Stimulated activated CD8-positive, alpha-beta memory T cell treated with anti-CD3 and anti-CD28 coated beads, Interleukin-7, amount 100 ng/mL, for 24 hours (primary cell): ENCODE results near the gene PTPN2.
"Not testable (repeated sequence)": the region's sequence is repeated elsewhere in the genome, so short reads cannot be mapped to it uniquely, and the experiment has no call there.

Experiments used
- DNase-seq: peaks from one replicate; pipeline ENCODE4 v3.0.0-alpha.2; 2020; ENCODE audit warnings: low read depth

PTPN2 gene

GRCh38 chr18:12891561-12891960 lies 7.5 kb upstream of the PTPN2 start:
- DNase-seq, result no peak

DNA sequence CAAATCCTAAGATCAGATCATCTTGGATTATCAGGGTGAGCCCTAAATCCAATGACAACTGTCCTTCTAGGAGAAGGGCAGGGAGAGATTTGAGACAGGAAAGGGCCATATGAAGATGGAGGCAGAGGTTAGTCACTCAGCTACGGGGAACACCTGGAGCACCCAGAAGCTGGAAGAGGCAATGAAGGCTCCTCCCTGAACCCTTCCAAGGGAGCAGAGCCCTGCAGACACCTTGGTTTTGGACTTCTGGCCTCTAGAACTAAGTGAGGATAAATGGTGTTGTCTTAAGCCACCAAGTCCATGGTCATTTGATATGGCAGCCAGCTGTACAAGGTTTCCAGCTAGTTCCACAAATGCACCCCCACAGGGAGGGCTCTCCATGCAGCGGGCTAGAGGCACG lies 6.9 kb upstream of the PTPN2 start:
- no peak for DNase-seq

GRCh38 chr18:12886498-12887126 lies 2.6 kb upstream of the PTPN2 start:
- DNase-seq, result no peak

- no peak for DNase-seq
These were observed 1.5 kb upstream of the PTPN2 start for GRCh38 chr18:12885500-12885899.

- DNase-seq, result no peak
These were observed 628 bp upstream of the PTPN2 start for GRCh38 chr18:12884406-12885323.

- DNase-seq, result no peak
These were observed 709 bp downstream of the PTPN2 start for GRCh38 chr18:12883372-12883683.

DNA sequence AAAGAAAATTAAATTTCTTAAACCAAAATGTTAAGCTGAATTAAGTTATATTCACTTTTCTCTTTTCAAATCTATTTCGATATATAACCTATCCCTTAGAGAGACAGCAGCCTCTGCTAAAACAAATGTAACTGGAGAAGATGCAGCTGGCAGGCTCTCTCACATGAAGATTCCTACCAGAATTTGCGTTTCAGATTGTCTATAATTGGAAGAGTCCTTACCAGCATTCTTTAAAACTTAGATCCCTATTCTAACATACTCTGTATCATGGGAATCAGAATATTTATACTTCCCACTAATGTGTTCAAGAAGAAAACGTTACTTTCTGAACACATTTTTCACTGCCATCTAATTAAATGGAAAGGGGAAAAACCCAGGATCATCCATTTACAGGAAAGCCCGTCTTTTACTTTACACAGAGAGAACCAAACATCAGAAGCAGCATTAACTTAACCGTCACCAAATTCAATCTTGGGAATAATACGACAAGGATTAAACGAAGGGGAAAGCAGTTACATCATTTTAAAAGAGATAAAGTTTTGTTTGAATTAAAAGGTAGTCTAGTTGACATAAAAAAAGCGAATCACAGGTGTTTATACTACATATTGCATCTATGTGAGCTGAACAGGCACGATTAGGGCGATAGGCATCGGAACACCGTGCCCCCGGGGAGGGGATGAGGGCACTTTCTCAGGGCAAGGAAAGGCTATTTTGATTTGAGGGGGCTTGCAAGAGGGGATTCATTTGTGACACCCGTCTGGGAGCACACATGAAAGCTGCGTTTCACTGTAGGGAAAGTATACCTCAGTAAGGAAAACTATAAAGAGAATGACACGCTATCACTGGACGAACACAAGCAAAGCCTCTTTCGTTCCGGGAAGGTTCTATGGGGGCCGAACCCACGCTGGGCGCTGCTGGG lies 1.3 kb downstream of the PTPN2 start:
- DNase-seq, result no peak

DNA sequence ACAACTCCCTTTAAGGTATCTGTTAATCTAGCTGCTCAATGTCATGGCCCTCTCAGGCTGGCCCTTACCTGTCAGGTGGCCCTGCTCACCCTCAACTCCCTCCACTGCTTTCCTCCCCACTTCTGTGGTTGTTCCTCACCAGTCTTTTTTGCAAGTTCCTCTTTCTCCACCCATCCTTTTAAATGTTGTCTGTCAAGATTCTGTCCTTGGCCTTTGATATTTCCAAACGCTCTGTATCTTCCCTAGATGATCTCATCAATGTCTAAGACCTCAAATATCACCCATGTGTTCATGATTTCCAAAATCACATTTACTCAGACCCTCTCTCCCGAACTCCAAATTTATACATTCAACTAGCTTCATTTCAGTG lies 3.5 kb downstream of the PTPN2 start:
- no peak for DNase-seq

DNA sequence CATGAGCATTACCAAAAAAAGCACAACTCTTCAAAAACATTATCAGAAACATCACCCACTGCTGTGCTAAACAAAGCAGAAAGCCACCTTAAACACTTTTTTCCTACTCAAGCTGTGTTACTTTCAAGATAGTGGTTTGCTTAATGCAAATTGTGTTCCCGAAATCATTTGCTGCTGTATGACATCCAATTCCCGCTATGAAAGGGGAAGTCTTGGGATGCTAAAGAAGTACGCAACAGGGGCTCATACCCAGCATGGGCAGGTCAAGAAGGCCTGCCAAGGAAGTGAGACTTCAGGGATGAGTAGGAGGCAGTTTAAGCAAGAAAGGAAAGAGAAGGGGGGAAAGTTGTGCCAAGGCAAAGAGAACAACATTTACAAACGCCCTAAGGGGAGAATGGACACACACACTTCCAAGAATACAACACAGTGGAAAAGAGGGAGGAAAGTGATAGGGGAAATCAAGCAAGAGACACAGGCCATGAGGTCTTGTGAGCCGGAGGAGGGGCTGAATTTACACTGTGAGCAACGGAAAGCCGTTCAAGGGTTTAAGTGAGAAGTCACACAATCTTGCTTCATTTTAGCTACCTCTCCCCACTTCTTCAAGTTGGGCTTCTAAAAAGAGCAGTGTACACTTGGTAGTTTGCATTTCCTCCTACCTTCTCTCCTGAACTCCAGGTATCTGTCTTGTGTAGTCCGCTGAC lies 4.0 kb downstream of the PTPN2 start:
- DNase-seq, result no peak

DNA sequence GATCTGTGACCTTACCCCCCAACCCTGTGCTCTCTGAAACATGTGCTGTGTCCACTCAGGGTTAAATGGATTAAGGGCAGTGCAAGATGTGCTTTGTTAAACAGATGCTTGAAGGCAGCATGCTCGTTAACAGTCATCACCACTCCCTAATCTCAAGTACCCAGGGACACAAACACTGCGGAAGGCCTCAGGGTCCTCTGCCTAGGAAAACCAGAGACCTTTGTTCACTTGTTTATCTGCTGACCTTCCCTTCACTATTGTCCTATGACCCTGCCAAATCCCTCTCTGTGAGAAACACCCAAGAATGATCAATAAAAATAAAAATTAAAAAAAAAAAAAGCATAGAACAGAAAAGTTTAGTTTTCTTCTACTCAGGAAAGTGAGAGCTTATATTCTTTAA lies 9.0 kb downstream of the PTPN2 start:
- not testable (repeated sequence) for DNase-seq

DNA sequence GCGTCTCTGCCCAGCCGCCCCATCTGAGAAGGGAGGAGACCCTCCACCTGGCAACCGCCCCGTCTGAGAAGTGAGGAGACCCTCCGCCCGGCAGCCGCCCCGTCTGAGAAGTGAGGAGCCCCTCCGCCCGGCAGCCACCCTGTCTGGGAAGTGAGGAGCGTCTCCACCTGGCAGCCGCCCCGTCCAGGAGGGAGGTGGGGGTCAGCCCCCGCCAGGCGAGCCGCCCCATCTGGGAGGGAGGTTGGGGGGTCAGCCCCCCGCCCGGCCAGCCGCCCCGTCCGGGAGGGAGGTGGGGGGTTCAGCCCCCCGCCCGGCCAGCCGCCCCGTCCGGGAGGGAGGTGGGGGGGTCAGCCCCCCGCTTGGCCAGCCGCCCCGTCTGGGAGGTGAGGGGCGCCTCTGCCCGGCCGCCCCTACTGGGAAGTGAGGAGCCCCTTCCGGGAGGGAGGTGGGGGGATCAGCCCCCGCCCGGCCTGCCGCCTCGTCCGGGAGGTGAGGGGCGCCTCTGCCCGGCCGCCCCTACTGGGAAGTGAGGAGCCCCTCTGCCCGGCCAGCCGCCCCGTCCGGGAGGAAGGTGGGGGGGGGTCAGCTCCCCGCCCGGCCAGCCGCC lies 10.0 kb downstream of the PTPN2 start:
- not testable (repeated sequence) for DNase-seq

DNA sequence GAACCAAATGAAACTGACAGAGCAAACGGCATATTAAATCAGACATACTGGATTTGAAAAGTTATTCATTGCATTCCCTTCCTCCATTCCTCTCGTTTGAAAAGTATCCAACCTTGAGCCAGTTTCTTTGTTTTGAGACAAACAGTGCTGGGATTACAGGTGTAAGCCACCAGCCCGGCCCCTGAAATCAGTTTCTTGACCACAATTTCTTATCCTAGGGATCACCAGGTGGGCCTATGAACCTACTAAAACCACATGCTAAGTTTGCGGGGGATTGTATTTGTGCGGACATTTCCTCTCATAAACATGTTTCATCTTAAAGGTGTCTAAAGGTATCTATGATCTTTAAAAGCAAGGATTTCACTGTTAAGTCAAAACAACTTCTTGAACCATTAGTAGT lies 11.6 kb downstream of the PTPN2 start:
- DNase-seq, result no peak

- no peak for DNase-seq
These were observed 15.5 kb downstream of the PTPN2 start for GRCh38 chr18:12868576-12868975.

GRCh38 chr18:12867441-12868123 lies 16.5 kb downstream of the PTPN2 start:
- no peak for DNase-seq

DNA sequence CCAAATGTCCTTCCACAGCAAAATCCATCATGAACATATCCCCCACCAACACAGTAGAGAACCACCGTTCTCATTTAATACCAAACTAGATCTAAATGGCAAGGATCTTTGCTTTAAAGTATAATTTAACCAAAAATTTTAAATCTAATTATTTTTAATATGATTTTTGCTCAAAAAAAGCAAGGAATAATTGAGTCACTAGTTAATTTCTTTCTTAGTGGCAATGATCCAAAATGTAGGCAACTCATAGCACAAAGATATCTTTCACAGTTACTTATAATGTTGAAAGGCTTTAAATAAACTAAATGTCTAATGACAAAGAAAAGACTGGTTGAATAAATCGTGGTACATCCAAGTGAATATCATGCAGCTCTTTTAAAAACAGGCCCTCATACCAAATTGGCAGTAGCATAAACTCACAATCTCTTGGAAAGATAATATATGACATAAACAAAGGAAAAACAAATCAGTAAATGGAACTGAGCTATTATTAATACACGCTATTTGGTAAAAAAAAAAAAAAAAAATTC lies 20.3 kb downstream of the PTPN2 start:
- DNase-seq, result no peak

- DNase-seq, result no peak
These were observed 21.1 kb downstream of the PTPN2 start for GRCh38 chr18:12862874-12863482.

DNA sequence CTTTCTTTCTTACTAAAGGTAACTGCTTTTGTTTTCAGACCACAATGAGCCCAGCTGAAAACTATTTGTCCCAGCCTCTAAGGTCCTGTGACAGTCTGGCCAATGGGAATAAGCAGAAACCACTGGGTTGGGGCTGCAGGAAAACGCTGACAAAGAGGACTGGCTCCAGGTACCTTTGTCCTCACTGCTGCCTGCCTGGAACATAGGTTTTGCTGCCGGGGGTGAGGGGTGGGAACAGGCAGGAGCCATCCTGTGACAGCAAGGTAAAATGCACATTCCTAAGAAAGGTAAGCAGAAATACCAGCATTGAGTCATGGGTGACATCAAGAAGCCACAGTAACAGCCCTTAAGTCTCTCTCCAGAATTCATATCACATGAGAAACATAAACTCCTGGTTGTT lies 21.6 kb downstream of the PTPN2 start:
- no peak for DNase-seq

DNA sequence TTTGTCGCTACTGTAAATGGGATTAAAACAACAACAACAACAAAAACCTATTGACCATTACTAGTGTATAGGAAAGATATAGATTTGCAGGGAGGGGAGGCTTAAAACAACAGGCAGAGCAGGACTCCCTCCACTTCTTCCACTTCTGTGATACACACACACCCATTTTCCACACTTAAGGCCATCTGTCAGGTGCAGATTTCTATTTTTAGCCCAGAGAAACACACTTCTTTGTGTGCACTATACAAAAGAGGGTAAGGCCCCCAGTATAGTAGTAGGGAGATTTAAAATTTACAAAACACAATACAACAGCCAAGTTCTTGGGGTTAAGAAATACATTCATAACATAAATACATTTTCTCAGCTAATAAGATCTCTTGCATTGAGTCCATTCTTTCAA lies 22.4 kb downstream of the PTPN2 start:
- DNase-seq, result no peak

DNA sequence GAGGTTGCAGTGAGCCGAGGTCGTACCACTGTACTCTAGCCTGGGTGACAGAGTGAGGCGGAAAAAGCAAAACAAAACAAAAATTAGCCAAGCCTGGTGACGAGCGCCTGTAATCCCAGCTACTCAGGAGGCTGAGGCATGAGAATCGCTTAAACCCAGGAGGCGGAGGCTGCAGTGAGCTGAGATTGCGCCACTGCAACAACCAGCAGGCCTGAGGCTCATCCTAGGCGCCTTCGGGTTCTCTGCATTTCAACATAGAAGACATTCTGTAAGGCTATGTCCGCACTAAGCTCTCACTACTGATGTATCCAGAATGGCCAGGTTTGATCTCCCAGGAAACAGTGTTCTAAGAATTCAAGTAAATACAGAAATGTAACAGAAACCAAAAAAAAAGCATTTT lies 23.5 kb downstream of the PTPN2 start:
- DNase-seq, result no peak

GRCh38 chr18:12858991-12859390 lies 25.0 kb downstream of the PTPN2 start:
- DNase-seq, result no peak
